ENCODE results near the gene RAB4B.
"Not testable (repeated sequence)": the region's sequence is repeated elsewhere in the genome, so short reads cannot be mapped to it uniquely, and the experiment has no call there.

Gene RAB4B

GRCh38 chr19:40803857-40804782 lies 26.1 kb downstream of the RAB4B start:
- DNase-seq: peak; percentile 52

- DNase-seq: no peak
Observed at GRCh38 chr19:40804783-40805242, 26.8 kb downstream of the RAB4B start.

GRCh38 chr19:40805258-40805868 lies 27.3 kb downstream of the RAB4B start:
- DNase-seq: peak; percentile 24

- peak; percentile 77 for DNase-seq
Observed at GRCh38 chr19:40806423-40807146, 28.5 kb downstream of the RAB4B start.

- DNase-seq: no peak
Observed at GRCh38 chr19:40807147-40808020, 29.3 kb downstream of the RAB4B start.

GRCh38 chr19:40808021-40808325 lies 29.9 kb downstream of the RAB4B start:
- no peak for DNase-seq

GRCh38 chr19:40808497-40808896 lies 30.4 kb downstream of the RAB4B start:
- DNase-seq: no peak

GRCh38 chr19:40809358-40810086 lies 31.5 kb downstream of the RAB4B start:
- DNase-seq: no peak

- no peak for DNase-seq
Observed at GRCh38 chr19:40810160-40810559, 32.1 kb downstream of the RAB4B start.

- peak; percentile 27 for DNase-seq
Observed at GRCh38 chr19:40810649-40811408, 32.8 kb downstream of the RAB4B start.

GRCh38 chr19:40811478-40812341 lies 33.7 kb downstream of the RAB4B start:
- no peak for DNase-seq

- not testable (repeated sequence) for DNase-seq
Observed at GRCh38 chr19:40812571-40812970, 34.5 kb downstream of the RAB4B start.

GRCh38 chr19:40813182-40813581 lies 35.1 kb downstream of the RAB4B start:
- DNase-seq: no peak

GRCh38 chr19:40815223-40815622 lies 37.2 kb downstream of the RAB4B start:
- no peak for DNase-seq

GRCh38 chr19:40818480-40819399 lies 40.7 kb downstream of the RAB4B start:
- DNase-seq: peak; percentile 72

GRCh38 chr19:40819479-40820234 lies 41.6 kb downstream of the RAB4B start:
- peak; percentile 68 for DNase-seq

GRCh38 chr19:40822161-40822560 lies 44.1 kb downstream of the RAB4B start:
- no peak for DNase-seq

Measured in effector CD4-positive, alpha-beta T cell (primary cell).